Lower leg skin (tissue), 4 donors: ENCODE data around the gene FAM186B. TPM values are rescaled to one million over a fixed set of nuclear protein-coding genes. Genes with fewer than 3 reads are reported as not detected.
A peak's percentile ranks its signal among the peaks of the same experiment; 100 is the strongest.

ENCODE experiments used
- DNase-seq, 2 donors: peaks; one replicate each; pipeline ENCODE4 v3.0.0-alpha.2; 2019; ENCODE audit warnings: low spot score in 2 of 2
- H3K4me3 ChIP-seq: fragments of 200-600 bp; sonication (generic); 2 replicates; pipeline ENCODE4 v1.5.1; 2017; ENCODE audit warnings: mild to moderate bottlenecking, low read depth; ENCODE audit not compliant: poor library complexity, severe bottlenecking
- POLR2A ChIP-seq, 2 donors: fragments of 450-650 bp; IDR thresholded peaks; one replicate each; pipeline ENCODE4 v1.6.1; 2016 to 2017; ENCODE audit warnings: antibody characterized with exemption in 2 of 2, mild to moderate bottlenecking in 1 of 2, moderate library complexity in 1 of 2
- WGBS, 2 donors: methylation state at CpG; one replicate each; pipeline ENCODE4 v1.1.5; 2018; 5-methylcytosine and 5-hydroxymethylcytosine counted together
- intact Hi-C: fragments of 100-400 bp; cut with DNase I; formaldehyde crosslinking; loops from one replicate; pipeline ENCODE4 v1.15.0; 2023; ENCODE audit warnings: low total_unique reads
- total RNA-seq, 4 donors: library from RNA; depleted of rRNA; stranded (reverse); fragments of >200 nt; gene quantifications; one replicate each; pipeline ENCODE4 v1.1.0, GENCODE V29; 2016
- TF ChIP-seq, protein P1 (sequence below), 3 donors: fragments of 450-650 bp; IDR thresholded peaks; one replicate each; pipeline ENCODE4 v1.5.1; 2016; ENCODE audit warnings: antibody characterized with exemption in 3 of 3, mild to moderate bottlenecking in 3 of 3, moderate library complexity in 2 of 3

Gene FAM186B
- total RNA-seq, 4 donors from 2014 or later, result 0.21 to 1.1 (median 0.57) TPM

DNA sequence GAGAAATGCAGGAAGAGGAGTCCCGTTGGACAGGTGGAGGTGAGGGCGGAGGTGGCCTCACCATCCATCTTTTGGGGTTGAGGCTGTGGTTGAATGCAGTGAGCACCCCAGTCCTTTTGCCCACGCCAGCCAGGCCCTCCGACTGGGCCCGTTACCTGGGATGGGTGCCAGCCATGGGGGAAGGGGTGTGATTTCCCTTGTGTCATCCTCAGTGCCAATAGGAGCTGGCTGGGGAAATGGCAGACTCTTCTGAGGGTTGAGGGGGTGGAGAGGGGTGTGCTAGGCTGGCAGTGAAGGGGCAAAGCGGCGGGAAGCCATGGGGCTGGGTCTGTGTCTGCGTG, 57.0 kb downstream of the FAM186B start:
- H3K4me3 ChIP-seq, result no peak overlapping the region
- DNase-seq, result no peak
- TF ChIP-seq POLR2A (IDR thresholded peaks at IDR 0.05), result no peak
- TF ChIP-seq, protein P1, sequence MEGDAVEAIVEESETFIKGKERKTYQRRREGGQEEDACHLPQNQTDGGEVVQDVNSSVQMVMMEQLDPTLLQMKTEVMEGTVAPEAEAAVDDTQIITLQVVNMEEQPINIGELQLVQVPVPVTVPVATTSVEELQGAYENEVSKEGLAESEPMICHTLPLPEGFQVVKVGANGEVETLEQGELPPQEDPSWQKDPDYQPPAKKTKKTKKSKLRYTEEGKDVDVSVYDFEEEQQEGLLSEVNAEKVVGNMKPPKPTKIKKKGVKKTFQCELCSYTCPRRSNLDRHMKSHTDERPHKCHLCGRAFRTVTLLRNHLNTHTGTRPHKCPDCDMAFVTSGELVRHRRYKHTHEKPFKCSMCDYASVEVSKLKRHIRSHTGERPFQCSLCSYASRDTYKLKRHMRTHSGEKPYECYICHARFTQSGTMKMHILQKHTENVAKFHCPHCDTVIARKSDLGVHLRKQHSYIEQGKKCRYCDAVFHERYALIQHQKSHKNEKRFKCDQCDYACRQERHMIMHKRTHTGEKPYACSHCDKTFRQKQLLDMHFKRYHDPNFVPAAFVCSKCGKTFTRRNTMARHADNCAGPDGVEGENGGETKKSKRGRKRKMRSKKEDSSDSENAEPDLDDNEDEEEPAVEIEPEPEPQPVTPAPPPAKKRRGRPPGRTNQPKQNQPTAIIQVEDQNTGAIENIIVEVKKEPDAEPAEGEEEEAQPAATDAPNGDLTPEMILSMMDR (IDR thresholded peaks at IDR 0.05), result no peak
- intact Hi-C loops, result no loop called here
- 37 to 39% methylated on average over 6 to 8 of the region's 8 CpGs for WGBS, 2 donors

DNA sequence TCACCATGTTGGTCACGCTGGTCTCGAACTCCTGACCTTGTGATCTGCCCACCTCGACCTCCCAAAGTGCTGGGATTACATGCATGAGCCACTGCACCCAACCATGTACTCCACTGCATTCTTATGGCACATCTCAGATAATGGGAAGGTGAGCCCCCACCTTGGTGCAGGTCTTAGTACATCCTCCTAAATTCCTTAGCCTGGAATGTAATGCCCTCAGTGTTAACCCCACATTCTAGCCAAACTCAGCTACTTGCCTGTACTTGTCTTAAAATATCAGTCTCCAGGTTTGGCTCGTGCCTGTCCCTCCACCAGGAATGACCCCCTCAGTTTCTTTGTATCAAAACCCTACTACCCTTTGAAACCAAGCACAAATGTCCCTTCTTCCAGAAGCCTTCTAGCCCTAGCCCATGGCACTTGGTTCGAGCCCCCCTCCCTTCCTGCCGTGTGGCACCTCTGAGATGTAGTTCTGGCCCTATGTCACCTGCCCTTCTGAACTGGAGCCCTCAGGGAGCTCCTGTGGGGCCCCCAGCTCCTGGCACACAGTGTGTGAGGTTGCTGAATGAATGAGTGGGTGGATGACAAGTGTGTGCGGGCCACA, 58.2 kb downstream of the FAM186B start:
- intact Hi-C loops, result no loop called here
- no peak overlapping the region for H3K4me3 ChIP-seq
- WGBS, 2 donors, result 67 to 71% methylated on average over 7 of the region's 7 CpGs
- no peak for DNase-seq
- TF ChIP-seq, protein P1 (IDR thresholded peaks at IDR 0.05), result no peak
- TF ChIP-seq POLR2A (IDR thresholded peaks at IDR 0.05), result no peak

DNA sequence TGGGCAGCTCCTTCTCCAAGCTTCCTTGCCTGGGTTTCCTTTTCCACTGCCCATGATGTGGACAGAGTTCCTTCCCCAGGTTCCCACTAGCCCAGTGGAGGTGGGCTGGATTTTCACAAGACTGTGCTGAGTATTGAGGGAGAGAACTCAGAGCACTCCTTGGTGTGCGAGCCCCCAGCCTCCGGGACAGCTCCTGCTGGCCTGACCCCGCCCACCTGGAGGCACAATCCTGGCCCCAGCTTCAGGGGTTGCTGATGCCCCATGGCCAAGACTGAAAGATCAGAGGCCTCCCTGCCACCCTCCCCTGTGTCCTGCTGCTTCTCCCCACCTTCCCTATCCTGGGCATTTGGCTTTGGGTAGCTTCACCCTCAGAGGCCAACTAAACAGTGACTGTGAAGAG, 59.0 kb downstream of the FAM186B start:
- DNase-seq, result peak in 1 of 2 donors; percentile 68
- 66 to 75% methylated on average over 1 to 3 of the region's 3 CpGs for WGBS, 2 donors
- no peak overlapping the region for H3K4me3 ChIP-seq
- intact Hi-C loops, result no loop called here
- TF ChIP-seq, protein P1 (IDR thresholded peaks at IDR 0.05), result no peak

DNA sequence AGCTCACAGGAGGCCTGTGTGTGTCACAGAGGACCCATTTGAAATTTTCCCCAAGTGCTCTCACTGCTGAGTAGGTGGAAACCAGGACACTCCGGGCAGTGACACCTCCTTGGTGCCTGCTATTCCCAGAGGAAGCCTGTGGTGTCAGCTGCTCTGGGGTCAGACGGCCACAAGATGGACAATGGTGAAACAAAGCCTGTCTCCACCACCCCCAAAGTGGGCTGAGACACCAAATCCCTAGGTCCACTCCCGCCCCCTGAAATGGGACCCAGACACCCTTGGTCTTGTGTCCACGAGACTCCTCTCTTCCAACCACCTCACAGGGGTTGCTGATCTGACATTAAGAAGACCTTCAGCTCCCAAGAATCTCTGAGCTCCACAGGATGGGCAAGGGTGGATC, 59.6 kb downstream of the FAM186B start:
- no peak for DNase-seq

DNA sequence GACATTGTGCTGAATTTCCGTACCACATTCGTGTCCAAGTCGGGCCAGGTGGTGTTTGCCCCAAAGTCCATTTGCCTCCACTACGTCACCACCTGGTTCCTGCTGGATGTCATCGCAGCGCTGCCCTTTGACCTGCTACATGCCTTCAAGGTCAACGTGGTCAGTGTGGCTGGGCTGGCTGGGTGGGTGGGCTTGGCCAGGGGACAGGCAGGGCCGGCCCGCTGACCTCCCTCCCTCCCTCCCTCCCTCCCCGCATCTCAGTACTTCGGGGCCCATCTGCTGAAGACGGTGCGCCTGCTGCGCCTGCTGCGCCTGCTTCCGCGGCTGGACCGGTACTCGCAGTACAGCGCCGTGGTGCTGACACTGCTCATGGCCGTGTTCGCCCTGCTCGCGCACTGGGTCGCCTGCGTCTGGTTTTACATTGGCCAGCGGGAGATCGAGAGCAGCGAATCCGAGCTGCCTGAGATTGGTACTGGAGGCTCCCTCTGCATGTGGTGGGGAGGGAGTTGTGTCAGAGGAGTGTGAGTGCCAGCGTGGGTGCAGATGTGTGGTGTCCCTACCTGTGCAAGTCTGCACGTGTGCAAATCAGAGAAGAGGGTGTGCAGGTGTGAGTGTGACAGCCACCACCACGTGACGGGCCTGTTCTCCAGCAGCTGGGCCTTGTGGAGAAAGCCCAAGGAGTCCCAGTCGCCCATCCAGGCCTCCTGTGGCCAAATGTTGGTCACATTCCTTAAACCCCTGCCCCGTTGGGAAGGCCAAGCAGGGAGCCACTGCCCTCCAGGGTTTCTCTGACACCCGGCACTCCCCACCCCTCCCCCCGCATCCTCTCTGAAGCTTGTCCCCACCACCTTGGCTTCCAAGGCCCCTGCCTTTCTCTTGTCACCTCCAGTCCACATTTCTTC, 61.3 kb downstream of the FAM186B start:
- no peak overlapping the region for H3K4me3 ChIP-seq
- TF ChIP-seq, protein P1 (IDR thresholded peaks at IDR 0.05), result no peak
- no peak for TF ChIP-seq POLR2A (IDR thresholded peaks at IDR 0.05)
- peak in 1 of 2 donors; percentile 84 for DNase-seq
- intact Hi-C loops, result no loop called here
- WGBS, 2 donors, result 50 to 63% methylated on average over 32 to 39 of the region's 39 CpGs

More for the DNA sequence above, 59.6 kb downstream of the FAM186B start:
- TF ChIP-seq POLR2A (IDR thresholded peaks at IDR 0.05), result no peak
- TF ChIP-seq, protein P1 (IDR thresholded peaks at IDR 0.05), result no peak
- intact Hi-C loops, result no loop called here
- 74 to 86% methylated on average over 3 to 4 of the region's 4 CpGs for WGBS, 2 donors
- H3K4me3 ChIP-seq, result no peak overlapping the region
